Activated naive CD4-positive, alpha-beta T cell (primary cell): Measurements from ENCODE around the gene ABCA8.

ENCODE experiments used
- DNase-seq, 4 experiments: peaks; one replicate each; lab custom pipeline; 2025; lab: John Stamatoyannopoulos, UW

Gene ABCA8

GRCh38 chr17:68870161-68870826, 84.9 kb downstream of the ABCA8 start:
- no peak for DNase-seq

- no peak for DNase-seq
Measured at GRCh38 chr17:68868708-68869107, 86.5 kb downstream of the ABCA8 start.

- DNase-seq, result no peak
Measured at GRCh38 chr17:68867759-68868516, 87.3 kb downstream of the ABCA8 start.

GRCh38 chr17:68865584-68865983, 89.6 kb downstream of the ABCA8 start:
- DNase-seq, result no peak

- no peak for DNase-seq
Measured at GRCh38 chr17:68863091-68863652, 92.0 kb downstream of the ABCA8 start.

GRCh38 chr17:68861602-68862001, 93.6 kb downstream of the ABCA8 start:
- no peak for DNase-seq

- DNase-seq, result no peak
Measured at GRCh38 chr17:68860941-68861340, 94.3 kb downstream of the ABCA8 start.

GRCh38 chr17:68854452-68854851, 100.7 kb downstream of the ABCA8 start:
- DNase-seq, result no peak

- no peak for DNase-seq
Measured at GRCh38 chr17:68853439-68853838, 101.8 kb downstream of the ABCA8 start.

DNA sequence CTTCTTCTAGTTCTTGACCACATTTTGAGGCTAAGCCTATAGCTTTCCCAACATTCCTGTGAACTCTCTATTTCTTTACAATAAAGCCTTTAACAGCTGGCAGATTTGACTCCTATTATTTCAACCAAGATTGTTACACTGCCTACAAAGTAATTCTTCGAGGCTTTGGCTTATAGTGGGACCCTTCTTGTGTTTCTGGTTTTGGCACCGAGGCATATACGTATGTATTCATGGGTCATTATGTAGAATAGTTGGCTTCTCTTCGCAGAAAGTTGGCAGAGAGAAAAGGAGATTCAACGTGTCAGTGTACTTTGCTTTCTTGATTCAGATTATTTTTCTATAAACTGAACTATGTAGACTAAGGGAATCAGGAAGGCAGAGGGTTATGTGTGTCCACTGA, 102.2 kb downstream of the ABCA8 start:
- DNase-seq, result no peak

GRCh38 chr17:68851890-68852289, 103.3 kb downstream of the ABCA8 start:
- DNase-seq, result no peak

- no peak for DNase-seq
Measured at GRCh38 chr17:68850749-68851510, 104.3 kb downstream of the ABCA8 start.

DNA sequence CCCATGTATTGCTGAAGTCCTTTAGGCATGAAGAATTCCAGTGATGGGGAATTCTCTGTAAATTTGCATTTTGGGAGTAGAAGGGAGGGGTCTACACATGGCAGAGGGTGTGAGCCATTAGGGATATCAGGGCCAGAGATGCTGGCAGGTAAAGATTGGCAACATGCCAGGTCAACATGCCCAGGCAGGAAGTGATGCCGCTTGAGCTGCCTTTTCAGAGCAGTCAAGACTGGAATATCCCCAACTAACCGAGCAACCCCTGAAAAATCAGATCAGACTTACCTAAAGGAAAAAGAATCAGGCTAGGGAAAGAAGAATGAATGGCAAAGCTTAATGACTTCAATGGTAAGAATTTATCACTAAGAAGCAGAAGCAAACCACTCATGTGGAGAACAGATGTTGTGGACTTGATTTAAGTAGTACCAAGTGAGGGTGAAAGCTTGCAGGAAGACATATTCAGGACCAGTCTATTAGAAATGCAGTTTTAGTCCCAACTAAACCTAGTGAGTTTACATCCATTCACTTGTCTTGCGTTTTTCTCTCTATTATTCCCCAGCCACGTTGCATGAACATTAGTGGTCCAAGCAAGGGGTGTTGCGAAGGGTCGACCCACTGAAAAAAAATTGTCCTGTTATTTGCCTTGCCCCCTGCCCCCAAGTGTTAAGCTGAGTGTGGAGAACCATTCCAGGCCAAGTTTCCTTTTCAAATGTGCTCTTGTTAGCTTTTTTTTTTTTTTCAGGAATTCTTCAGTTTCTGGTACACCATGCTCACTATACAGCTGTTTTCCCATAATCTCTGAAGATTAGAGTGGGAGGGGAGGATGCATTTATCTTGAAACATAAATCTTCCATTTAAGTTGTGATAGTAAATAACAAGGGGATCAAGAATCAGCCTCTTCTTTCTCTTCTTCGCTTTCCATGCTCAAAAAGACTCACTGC, 105.2 kb downstream of the ABCA8 start:
- DNase-seq, result no peak

GRCh38 chr17:68847711-68848110, 107.5 kb downstream of the ABCA8 start:
- no peak for DNase-seq

DNA sequence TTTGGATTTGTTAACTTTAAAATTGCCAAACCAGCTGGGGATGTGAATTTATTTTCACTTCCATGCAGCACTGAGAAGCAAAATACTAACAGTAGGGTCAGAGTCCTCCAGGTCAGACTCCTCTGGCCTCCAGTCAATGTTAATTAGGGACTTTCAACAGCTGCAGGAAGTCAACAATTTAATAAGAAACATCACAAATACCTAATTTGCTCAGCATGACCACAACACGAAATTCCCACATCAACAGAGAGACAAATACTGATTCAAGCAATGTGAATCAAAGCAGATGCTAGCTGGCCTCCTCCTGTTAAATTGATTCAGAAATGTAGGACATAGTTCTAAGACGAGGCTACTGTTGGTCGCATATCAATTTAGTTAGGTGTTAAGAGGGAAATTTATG, 111.7 kb downstream of the ABCA8 start:
- DNase-seq, result no peak

- no peak for DNase-seq
Measured at GRCh38 chr17:68840073-68840472, 115.1 kb downstream of the ABCA8 start.

GRCh38 chr17:68835071-68835470, 120.1 kb downstream of the ABCA8 start:
- no peak for DNase-seq

DNA sequence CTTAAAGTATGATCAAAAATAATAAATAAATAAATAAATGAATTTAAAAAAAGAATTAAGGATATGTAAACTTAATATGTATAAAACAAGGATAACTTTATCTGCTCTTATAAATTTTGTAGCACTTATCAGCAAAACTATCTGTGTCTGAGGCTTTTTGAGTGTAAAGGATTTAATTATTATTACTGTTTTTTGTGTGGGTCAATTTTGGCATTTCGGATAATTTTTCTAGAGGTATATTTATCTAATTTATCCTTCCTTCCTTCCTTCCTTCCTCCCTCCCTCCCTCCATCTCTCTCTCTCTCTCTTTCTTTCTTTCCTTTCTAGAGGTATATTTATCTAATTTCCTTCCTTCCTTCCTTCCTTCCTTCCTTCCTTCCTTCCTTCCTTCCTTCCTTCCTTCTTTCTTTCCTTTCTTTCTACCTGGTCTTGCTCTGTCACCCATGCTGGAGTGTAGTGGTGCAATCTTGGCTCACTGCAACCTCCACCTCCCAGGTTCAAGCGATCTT, 120.8 kb downstream of the ABCA8 start:
- DNase-seq, result no peak

DNA sequence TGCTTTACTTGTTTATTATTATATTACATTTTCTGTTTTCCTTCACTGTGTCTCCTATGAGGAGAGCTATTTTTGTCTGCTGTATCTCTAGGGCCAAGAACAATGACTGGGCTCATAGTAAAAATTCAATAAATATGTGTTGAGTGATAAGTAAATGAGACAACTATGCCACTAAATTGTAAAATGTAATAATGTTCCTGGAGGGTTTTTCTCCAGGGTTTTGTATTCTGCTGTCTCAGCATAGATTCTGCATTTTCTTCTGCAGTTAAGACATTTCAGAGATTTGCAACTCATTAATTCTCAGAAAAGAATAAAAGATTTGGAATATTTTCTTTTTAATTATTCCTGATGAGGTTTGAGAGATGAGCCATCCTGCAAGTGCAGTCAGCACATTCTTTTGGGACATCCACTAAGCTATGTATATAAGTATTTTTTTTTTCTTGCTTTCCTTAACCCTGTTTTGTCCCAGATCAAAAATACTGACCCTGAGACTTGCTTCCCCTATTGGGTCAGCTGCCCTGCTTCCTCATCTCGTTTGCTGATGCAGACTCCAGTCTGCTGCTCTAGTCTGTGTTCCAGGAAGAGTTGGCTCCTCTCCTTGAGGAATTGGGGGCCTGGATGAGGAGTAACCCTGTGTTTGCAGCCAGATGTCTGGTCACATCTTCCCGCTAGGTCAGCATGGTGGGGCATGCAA, 122.9 kb downstream of the ABCA8 start:
- no peak for DNase-seq

- no peak for DNase-seq
Measured at GRCh38 chr17:68831170-68831569, 124.0 kb downstream of the ABCA8 start.

DNA sequence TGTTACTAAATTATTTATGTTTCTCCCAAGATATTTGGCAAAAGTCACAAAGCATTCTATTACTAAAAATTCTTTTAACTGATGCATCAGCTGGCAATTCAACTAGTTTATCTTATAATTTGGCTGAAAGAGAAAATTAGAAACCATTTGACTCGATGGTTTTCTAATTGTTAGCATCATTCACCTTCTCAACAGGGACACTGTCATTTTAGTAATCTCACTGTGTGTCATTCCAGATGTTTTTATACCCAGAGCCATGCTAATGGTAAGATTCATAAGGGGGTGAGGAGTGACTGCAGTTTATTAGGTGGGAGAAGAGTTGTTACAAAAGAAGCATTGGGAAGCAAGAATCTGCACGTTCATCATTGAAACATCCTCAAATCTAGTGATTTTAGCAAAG, 124.9 kb downstream of the ABCA8 start:
- DNase-seq, result no peak
